ENCODE results near the gene KRTAP1-5. TPM values are rescaled to one million over a fixed set of nuclear protein-coding genes. Genes with fewer than 3 reads are reported as not detected.

KRTAP1-5 gene
- total and polyA plus RNA-seq, 2 experiments from 2014 or later = not detected

DNA sequence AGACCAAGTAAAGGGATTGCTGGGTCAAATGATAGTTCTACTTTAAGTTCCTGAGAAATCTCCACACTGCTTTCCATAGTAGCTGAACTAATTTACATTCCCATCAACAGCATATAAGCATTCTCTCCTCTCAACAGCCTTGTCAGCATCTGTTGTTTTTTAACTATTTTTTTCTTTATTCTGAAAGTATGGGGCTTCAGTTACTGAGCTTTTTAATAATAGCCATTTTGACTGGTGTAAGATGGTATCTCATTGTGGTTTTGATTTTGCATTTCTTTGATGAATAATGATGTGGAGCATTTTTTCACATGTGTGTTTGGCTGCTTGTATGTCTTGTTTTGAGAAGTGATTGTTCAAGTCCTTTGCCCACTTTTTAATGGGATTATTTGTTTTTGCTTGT lies 25.6 kb upstream of the KRTAP1-5 start:
- Histone ChIP-seq H4K20me1 (replicated peaks; ENCODE audit: insufficient read depth) (no peaks in the 10 kb centered on the region), H3K9me2 (ENCODE audit: insufficient read depth) (no peaks in the 10 kb centered on the region), H3K4me2 (no peak overlapping the region), H2AFZ (no peak overlapping the region), H3K27ac (ENCODE audit: low read depth) (no peak overlapping the region), H3K27me3 (ENCODE audit: insufficient read depth) (no peaks in the 10 kb centered on the region), H3K36me3 (ENCODE audit: insufficient read depth) (no peaks in the 10 kb centered on the region), H3K4me1 (ENCODE audit: insufficient read depth) (peaks cover 8% of the 10 kb centered on the region), H3K79me2 (replicated peaks; ENCODE audit: insufficient read depth) (no peaks in the 10 kb centered on the region), H3F3A (replicated peaks; ENCODE audit: low read depth) (no peaks in the 10 kb centered on the region), H3K4me3 (no peak overlapping the region)
- Mint-ChIP-seq H3K27me3 (ENCODE audit: insufficient read depth, low read depth, poor library complexity) (no peaks in the 10 kb centered on the region), H3K27ac (no peak overlapping the region), H3K9me3 (peaks cover 6% of the 10 kb centered on the region; the same call in 1 of the 3 replicates), H3K4me3 (no peak overlapping the region), H3K4me1 (peaks cover 16% of the 10 kb centered on the region), H3K36me3 (ENCODE audit: low read depth) (0 out of 3 replicates have a peak, but pooled peaks cover 3% of the 10 kb centered on the region)
- no peak for DNase-seq (ENCODE audit: low spot score)
- ATAC-seq = no peak
- TF ChIP-seq, protein P1, sequence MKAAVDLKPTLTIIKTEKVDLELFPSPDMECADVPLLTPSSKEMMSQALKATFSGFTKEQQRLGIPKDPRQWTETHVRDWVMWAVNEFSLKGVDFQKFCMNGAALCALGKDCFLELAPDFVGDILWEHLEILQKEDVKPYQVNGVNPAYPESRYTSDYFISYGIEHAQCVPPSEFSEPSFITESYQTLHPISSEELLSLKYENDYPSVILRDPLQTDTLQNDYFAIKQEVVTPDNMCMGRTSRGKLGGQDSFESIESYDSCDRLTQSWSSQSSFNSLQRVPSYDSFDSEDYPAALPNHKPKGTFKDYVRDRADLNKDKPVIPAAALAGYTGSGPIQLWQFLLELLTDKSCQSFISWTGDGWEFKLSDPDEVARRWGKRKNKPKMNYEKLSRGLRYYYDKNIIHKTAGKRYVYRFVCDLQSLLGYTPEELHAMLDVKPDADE (IDR thresholded peaks at IDR 0.05) = no peak
- TF ChIP-seq EZH2 (IDR thresholded peaks at IDR 0.05; ENCODE audit: low read depth, unreplicated experiment) (no peak), EZH2phosphoT487 (IDR thresholded peaks at IDR 0.05; ENCODE audit: unreplicated experiment) (no peak), ZNF331 (CRISPR knock-in tag; IDR thresholded peaks at IDR 0.05; ENCODE audit: low read depth) (no peak), ZNF114 (CRISPR knock-in tag; IDR thresholded peaks at IDR 0.05) (no peak), NANOG (IDR thresholded peaks at IDR 0.05; ENCODE audit: borderline replicate concordance) (no peak), JUNB (IDR thresholded peaks at IDR 0.05; ENCODE audit: unreplicated experiment) (no peak), CREB1 (CRISPR knock-in tag; IDR thresholded peaks at IDR 0.05; ENCODE audit: low read depth) (no peak)
- TF ChIP-seq, protein P2, sequence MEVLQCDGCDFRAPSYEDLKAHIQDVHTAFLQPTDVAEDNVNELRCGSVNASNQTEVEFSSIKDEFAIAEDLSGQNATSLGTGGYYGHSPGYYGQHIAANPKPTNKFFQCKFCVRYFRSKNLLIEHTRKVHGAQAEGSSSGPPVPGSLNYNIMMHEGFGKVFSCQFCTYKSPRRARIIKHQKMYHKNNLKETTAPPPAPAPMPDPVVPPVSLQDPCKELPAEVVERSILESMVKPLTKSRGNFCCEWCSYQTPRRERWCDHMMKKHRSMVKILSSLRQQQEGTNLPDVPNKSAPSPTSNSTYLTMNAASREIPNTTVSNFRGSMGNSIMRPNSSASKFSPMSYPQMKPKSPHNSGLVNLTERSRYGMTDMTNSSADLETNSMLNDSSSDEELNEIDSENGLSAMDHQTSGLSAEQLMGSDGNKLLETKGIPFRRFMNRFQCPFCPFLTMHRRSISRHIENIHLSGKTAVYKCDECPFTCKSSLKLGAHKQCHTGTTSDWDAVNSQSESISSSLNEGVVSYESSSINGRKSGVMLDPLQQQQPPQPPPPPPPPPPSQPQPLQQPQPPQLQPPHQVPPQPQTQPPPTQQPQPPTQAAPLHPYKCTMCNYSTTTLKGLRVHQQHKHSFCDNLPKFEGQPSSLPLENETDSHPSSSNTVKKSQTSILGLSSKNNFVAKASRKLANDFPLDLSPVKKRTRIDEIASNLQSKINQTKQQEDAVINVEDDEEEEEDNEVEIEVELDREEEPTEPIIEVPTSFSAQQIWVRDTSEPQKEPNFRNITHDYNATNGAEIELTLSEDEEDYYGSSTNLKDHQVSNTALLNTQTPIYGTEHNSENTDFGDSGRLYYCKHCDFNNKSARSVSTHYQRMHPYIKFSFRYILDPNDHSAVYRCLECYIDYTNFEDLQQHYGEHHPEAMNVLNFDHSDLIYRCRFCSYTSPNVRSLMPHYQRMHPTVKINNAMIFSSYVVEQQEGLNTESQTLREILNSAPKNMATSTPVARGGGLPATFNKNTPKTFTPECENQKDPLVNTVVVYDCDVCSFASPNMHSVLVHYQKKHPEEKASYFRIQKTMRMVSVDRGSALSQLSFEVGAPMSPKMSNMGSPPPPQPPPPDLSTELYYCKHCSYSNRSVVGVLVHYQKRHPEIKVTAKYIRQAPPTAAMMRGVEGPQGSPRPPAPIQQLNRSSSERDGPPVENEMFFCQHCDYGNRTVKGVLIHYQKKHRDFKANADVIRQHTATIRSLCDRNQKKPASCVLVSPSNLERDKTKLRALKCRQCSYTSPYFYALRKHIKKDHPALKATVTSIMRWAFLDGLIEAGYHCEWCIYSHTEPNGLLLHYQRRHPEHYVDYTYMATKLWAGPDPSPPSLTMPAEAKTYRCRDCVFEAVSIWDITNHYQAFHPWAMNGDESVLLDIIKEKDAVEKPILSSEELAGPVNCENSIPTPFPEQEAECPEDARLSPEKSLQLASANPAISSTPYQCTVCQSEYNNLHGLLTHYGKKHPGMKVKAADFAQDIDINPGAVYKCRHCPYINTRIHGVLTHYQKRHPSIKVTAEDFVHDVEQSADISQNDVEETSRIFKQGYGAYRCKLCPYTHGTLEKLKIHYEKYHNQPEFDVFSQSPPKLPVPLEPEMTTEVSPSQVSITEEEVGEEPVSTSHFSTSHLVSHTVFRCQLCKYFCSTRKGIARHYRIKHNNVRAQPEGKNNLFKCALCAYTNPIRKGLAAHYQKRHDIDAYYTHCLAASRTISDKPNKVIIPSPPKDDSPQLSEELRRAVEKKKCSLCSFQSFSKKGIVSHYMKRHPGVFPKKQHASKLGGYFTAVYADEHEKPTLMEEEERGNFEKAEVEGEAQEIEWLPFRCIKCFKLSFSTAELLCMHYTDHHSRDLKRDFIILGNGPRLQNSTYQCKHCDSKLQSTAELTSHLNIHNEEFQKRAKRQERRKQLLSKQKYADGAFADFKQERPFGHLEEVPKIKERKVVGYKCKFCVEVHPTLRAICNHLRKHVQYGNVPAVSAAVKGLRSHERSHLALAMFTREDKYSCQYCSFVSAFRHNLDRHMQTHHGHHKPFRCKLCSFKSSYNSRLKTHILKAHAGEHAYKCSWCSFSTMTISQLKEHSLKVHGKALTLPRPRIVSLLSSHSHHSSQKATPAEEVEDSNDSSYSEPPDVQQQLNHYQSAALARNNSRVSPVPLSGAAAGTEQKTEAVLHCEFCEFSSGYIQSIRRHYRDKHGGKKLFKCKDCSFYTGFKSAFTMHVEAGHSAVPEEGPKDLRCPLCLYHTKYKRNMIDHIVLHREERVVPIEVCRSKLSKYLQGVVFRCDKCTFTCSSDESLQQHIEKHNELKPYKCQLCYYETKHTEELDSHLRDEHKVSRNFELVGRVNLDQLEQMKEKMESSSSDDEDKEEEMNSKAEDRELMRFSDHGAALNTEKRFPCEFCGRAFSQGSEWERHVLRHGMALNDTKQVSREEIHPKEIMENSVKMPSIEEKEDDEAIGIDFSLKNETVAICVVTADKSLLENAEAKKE (CRISPR knock-in tag; IDR thresholded peaks at IDR 0.05) = no peak
- TF ChIP-seq, protein P3, sequence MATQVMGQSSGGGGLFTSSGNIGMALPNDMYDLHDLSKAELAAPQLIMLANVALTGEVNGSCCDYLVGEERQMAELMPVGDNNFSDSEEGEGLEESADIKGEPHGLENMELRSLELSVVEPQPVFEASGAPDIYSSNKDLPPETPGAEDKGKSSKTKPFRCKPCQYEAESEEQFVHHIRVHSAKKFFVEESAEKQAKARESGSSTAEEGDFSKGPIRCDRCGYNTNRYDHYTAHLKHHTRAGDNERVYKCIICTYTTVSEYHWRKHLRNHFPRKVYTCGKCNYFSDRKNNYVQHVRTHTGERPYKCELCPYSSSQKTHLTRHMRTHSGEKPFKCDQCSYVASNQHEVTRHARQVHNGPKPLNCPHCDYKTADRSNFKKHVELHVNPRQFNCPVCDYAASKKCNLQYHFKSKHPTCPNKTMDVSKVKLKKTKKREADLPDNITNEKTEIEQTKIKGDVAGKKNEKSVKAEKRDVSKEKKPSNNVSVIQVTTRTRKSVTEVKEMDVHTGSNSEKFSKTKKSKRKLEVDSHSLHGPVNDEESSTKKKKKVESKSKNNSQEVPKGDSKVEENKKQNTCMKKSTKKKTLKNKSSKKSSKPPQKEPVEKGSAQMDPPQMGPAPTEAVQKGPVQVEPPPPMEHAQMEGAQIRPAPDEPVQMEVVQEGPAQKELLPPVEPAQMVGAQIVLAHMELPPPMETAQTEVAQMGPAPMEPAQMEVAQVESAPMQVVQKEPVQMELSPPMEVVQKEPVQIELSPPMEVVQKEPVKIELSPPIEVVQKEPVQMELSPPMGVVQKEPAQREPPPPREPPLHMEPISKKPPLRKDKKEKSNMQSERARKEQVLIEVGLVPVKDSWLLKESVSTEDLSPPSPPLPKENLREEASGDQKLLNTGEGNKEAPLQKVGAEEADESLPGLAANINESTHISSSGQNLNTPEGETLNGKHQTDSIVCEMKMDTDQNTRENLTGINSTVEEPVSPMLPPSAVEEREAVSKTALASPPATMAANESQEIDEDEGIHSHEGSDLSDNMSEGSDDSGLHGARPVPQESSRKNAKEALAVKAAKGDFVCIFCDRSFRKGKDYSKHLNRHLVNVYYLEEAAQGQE (IDR thresholded peaks at IDR 0.05; ENCODE audit: unreplicated experiment) = no peak

All from GM23338 (cell line).